ENCODE data around the gene E2F3.

DNA sequence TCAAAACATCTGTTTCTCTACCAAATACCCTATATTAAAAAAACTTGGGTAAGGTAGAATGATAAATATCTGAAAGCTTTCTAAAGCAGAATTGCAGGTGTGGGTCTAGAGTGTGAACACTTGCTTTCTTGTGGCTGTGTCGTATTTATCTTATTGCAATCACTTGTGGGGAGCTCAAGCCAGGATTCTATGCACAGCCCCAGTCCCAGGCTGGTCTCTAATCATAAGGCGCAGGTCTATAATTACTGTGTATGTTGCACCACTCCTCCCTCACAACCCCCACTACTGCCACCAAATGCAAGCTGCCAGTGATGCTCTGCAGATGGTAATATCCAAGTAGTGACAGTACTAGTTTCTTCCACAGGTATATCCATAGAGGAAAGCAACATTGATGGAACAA is 2.2 kb upstream of the E2F3 start:
- TF ChIP-seq, protein P1, sequence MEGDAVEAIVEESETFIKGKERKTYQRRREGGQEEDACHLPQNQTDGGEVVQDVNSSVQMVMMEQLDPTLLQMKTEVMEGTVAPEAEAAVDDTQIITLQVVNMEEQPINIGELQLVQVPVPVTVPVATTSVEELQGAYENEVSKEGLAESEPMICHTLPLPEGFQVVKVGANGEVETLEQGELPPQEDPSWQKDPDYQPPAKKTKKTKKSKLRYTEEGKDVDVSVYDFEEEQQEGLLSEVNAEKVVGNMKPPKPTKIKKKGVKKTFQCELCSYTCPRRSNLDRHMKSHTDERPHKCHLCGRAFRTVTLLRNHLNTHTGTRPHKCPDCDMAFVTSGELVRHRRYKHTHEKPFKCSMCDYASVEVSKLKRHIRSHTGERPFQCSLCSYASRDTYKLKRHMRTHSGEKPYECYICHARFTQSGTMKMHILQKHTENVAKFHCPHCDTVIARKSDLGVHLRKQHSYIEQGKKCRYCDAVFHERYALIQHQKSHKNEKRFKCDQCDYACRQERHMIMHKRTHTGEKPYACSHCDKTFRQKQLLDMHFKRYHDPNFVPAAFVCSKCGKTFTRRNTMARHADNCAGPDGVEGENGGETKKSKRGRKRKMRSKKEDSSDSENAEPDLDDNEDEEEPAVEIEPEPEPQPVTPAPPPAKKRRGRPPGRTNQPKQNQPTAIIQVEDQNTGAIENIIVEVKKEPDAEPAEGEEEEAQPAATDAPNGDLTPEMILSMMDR (IDR thresholded peaks at IDR 0.05) = no peak
- no peak for TF ChIP-seq POLR2A (IDR thresholded peaks at IDR 0.05)

Measured in adrenal gland (tissue), 5 donors.